Measurements from ENCODE around the gene MFSD2B.

Gene MFSD2B

GRCh38 chr2:24052951-24053350 lies 43.1 kb downstream of the MFSD2B start:
- no peak for DNase-seq

GRCh38 chr2:24054366-24055010 lies 44.6 kb downstream of the MFSD2B start:
- no peak for DNase-seq

GRCh38 chr2:24055750-24056149 lies 45.9 kb downstream of the MFSD2B start:
- DNase-seq: no peak

- no peak for DNase-seq
These were observed 48.8 kb downstream of the MFSD2B start for GRCh38 chr2:24058564-24059271.

GRCh38 chr2:24065341-24065740 lies 55.5 kb downstream of the MFSD2B start:
- DNase-seq: no peak

- DNase-seq: no peak
These were observed 62.4 kb downstream of the MFSD2B start for GRCh38 chr2:24072259-24072658.

GRCh38 chr2:24073816-24074215 lies 63.9 kb downstream of the MFSD2B start:
- no peak for DNase-seq

- no peak for DNase-seq
These were observed 65.4 kb downstream of the MFSD2B start for GRCh38 chr2:24075259-24075658.

All from left hindlimb (tissue), 1 donor.